Endothelial cell (in vitro differentiated cells): Measurements from ENCODE around the gene SOAT1. TPM values are rescaled to one million over a fixed set of nuclear protein-coding genes. Genes with fewer than 3 reads are reported as not detected.
"Not testable (repeated sequence)": the region's sequence is repeated elsewhere in the genome, so short reads cannot be mapped to it uniquely, and the experiment has no call there.

Source experiments
- DNase-seq: peaks from one replicate; pipeline ENCODE4 v3.0.0; 2021; ENCODE audit warnings: low spot score
- H3K27ac Mint-ChIP-seq: one replicate; pipeline ENCODE4 v1.8.0; 2021; ENCODE audit warnings: mixed read lengths, inconsistent platforms; ENCODE audit not compliant: unreplicated experiment
- H3K27me3 Mint-ChIP-seq: one replicate; pipeline ENCODE4 v1.8.0; 2021; ENCODE audit warnings: mild to moderate bottlenecking, moderate library complexity, mixed read lengths, inconsistent platforms; ENCODE audit not compliant: unreplicated experiment
- H3K36me3 Mint-ChIP-seq: one replicate; pipeline ENCODE4 v1.8.0; 2021; ENCODE audit warnings: mild to moderate bottlenecking, low read depth, mixed read lengths, inconsistent platforms; ENCODE audit not compliant: unreplicated experiment
- H3K4me1 Mint-ChIP-seq: one replicate; pipeline ENCODE4 v1.8.0; 2021; ENCODE audit warnings: mild to moderate bottlenecking, mixed read lengths, inconsistent platforms; ENCODE audit not compliant: unreplicated experiment
- H3K4me3 Mint-ChIP-seq: one replicate; pipeline ENCODE4 v1.8.0; 2021; ENCODE audit warnings: mild to moderate bottlenecking, mixed read lengths, inconsistent platforms; ENCODE audit not compliant: unreplicated experiment
- H3K9me3 Mint-ChIP-seq: one replicate; pipeline ENCODE4 v1.8.0; 2021; ENCODE audit warnings: mixed read lengths, inconsistent platforms; ENCODE audit not compliant: unreplicated experiment
- long read RNA-seq: library from polyadenylated mRNA; unstranded; transcript quantifications from one replicate; pipeline ENCODE4 v2.0.0, GENCODE V29; 2020; ENCODE audit not compliant: unreplicated experiment
- total RNA-seq: library from RNA; stranded (reverse); fragmentation: NEBNext Ultra II Directional; extraction: Animal tissue kit (Norgen Biotek cat#: 25700); gene quantifications from one replicate; pipeline ENCODE4 v1.2.1, GENCODE V29; 2021; ENCODE audit not compliant: unreplicated experiment
- TF ChIP-seq, protein P1 (sequence below): fragments of 200-600 bp; sonication (generic); IDR thresholded peaks from one replicate; pipeline ENCODE4 v1.5.0; 2021; ENCODE audit warnings: antibody characterized with exemption; ENCODE audit not compliant: unreplicated experiment

The SOAT1 gene
- 24.1 TPM for total RNA-seq
- long read RNA-seq, full-length matches to known transcripts, result 9 of 12 reads
- long read RNA-seq, partial matches to known transcripts, result 3 of 12 reads
- long read RNA-seq, other reads (novel, unspliced or antisense), result 0 of 12 reads

DNA sequence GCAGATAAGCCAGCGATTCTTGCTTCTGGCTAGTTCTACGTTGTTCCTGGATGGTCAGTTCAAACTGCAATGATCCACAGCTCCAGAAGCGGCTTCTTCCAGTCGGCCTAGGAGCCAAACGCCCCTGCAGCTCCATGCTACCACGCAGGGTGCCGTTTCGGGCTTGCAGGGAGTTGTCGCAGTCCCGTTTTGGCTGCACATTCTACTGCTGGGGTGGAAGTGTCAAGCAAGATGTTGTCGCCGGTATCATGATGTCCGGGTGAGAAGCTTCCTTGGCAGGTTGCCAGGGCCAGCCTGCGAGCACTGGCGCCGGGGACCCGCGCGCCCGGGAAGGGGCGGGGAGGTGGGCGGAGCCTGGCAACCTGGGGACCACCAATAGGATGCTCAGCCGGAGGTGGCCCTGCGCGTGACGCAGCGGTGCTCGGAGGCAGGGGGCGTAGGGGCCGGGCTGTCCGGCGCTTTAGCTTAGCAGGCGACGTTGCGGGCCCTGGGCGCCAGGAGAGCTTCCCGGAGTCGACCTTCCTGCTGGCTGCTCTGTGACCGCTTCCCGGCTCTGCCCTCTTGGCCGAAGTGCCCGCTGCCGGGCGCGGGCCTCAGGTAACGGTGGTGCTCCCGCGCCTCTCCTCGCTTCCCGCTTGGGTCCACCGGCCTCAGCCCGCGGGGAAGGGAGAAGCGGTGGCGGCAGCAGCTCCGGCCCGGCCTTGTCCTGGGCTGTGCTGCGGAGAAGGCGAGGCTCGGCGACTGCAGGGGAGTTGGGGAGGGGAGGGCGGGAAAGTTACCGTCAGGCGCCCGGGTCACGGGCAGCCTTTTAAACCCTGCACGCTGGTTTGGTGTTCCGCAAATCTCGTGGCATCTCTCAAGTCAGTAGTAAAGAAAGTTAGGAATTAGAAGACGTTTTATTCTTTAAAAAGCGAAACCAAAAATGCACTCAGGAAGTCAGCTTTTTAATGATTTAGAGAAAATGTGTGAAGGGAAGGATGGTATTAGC, at the start of gene SOAT1:
SOAT1 (plus strand) TSS at position 458 of the 988 bp plus-strand sequence. CDS start 8,888 bp downstream, outside the sequence.
- Mint-ChIP-seq H3K27me3 (peaks cover 3% of the 10 kb centered on the region), H3K36me3 (no peaks in the 10 kb centered on the region), H3K9me3 (no peaks in the 10 kb centered on the region), H3K4me3 (peak within 1 kb of the TSS; percentile 89), H3K4me1 (peaks cover 12% of the 10 kb centered on the region), H3K27ac (peak within 1 kb of the TSS; percentile 38)
- TF ChIP-seq, protein P1, sequence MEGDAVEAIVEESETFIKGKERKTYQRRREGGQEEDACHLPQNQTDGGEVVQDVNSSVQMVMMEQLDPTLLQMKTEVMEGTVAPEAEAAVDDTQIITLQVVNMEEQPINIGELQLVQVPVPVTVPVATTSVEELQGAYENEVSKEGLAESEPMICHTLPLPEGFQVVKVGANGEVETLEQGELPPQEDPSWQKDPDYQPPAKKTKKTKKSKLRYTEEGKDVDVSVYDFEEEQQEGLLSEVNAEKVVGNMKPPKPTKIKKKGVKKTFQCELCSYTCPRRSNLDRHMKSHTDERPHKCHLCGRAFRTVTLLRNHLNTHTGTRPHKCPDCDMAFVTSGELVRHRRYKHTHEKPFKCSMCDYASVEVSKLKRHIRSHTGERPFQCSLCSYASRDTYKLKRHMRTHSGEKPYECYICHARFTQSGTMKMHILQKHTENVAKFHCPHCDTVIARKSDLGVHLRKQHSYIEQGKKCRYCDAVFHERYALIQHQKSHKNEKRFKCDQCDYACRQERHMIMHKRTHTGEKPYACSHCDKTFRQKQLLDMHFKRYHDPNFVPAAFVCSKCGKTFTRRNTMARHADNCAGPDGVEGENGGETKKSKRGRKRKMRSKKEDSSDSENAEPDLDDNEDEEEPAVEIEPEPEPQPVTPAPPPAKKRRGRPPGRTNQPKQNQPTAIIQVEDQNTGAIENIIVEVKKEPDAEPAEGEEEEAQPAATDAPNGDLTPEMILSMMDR, result no peak
- DNase-seq, result peak; percentile 90

DNA sequence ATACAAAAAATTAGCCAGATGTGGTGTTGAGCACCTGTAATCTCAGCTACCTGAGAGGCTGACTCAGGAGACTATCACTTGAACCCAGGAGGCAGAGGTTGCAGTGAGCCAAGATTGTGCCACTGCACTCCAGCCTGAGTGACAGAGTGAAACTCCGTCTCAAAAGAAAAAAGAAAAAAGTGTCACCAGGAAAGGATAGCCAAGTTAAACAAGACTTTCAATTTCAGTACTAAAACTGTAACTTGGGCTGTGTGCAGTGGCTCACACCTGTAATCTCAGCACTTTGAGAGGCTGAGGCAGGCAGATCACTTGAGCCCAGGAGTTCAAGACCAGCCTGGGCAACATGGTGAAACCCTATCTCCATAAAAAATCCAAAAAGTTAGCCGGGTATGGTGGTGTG, 48.2 kb upstream of the SOAT1 start:
- not testable (repeated sequence) for DNase-seq, H3K27me3 Mint-ChIP-seq, H3K4me1 Mint-ChIP-seq, H3K27ac Mint-ChIP-seq, H3K4me3 Mint-ChIP-seq, H3K36me3 Mint-ChIP-seq, H3K9me3 Mint-ChIP-seq

DNA sequence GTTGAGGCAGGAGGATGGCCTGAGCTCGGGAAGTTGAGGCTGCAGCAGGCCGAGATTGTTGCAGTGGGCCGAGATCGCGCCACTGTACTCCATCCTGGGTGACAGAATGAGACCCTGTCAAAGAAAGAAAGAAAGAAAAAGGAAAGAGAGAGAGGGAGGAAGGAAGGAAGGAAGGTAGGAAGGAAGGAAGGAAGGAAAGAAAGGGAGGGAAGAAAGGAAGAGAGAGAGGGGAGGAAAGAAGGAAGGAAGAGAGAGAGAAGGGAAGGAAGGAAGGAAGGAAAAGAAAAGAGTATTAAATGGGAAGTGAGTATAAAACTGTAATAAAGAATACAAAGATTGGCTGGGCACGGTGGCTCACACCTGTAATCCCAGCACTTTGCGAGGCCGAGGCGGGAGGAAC, 45.7 kb upstream of the SOAT1 start:
- H3K9me3 Mint-ChIP-seq, result no peaks in the 10 kb centered on the region
- H3K27me3 Mint-ChIP-seq, result peaks cover 2% of the 10 kb centered on the region

DNA sequence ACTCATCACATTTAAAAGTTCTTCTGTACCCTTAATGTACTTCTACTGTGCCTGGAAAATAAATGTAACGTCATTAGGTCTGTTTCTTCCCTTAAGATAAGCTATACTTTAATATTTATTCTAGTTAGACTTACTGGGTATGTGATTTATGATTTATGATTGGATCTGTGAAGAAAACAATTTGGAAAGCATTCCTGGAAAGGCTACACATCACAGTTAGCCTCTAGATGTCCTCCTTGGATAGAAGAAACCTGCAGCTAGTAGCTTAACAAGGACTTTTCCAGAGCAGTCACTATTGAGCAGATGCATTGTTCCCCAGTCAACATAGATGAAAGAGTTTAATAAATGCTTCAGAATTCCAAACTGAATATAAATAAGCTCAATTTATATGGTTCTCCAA, 41.9 kb upstream of the SOAT1 start:
- H3K27ac Mint-ChIP-seq, result no peak overlapping the region
- no peak for DNase-seq
- no peaks in the 10 kb centered on the region for H3K36me3 Mint-ChIP-seq
- H3K4me3 Mint-ChIP-seq, result no peak overlapping the region
- peaks cover 2% of the 10 kb centered on the region for H3K27me3 Mint-ChIP-seq
- H3K9me3 Mint-ChIP-seq, result no peaks in the 10 kb centered on the region
- TF ChIP-seq, protein P1, result no peak
- peaks cover 6% of the 10 kb centered on the region for H3K4me1 Mint-ChIP-seq

More for the DNA sequence above, 45.7 kb upstream of the SOAT1 start:
- Mint-ChIP-seq H3K27ac (no peak overlapping the region), H3K36me3 (no peaks in the 10 kb centered on the region), H3K4me3 (no peak overlapping the region), H3K4me1 (peaks cover 6% of the 10 kb centered on the region)
- DNase-seq, result no peak
- TF ChIP-seq, protein P1, result no peak

DNA sequence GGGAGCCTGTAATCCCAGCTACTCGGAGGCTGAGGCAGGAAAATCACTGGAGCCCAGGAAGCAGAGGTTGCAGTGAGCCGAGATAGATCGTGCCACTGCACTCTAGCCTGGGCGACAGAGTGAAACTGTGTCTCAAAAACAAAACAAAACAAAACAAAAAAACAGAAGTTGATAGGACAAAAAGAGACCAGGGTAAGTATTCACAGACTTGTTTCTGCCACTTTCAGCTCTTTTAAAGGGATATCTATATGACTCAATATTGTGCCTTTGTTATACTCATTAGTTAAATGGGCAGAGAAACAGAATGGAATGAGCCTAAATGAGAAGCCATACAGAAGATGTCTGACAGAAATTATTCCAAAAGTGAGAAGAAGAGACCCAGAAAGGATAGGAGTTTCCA, 41.0 kb upstream of the SOAT1 start:
- Mint-ChIP-seq H3K4me3 (no peak overlapping the region), H3K27ac (no peak overlapping the region), H3K36me3 (no peaks in the 10 kb centered on the region), H3K4me1 (peaks cover 6% of the 10 kb centered on the region), H3K9me3 (no peaks in the 10 kb centered on the region), H3K27me3 (peaks cover 2% of the 10 kb centered on the region)
- TF ChIP-seq, protein P1, result no peak
- DNase-seq, result no peak
